Measurements from ENCODE around the gene PGK1. TPM values are rescaled to one million over a fixed set of nuclear protein-coding genes. Genes with fewer than 3 reads are reported as not detected.
A peak's percentile ranks its signal among the peaks of the same experiment; 100 is the strongest.

PGK1 gene
- total RNA-seq (377 and 392 TPM in 2 replicates), polyA plus RNA-seq (192 and 222 TPM in 2 replicates), polyA minus RNA-seq (231 and 294 TPM in 2 replicates), Bru-seq, nascent RNA (percentile 74 among the genes with signal in this experiment), BruChase-seq, experiment 1, labeled RNA remaining after a 6-hour chase (percentile 84 among the genes with signal in this experiment), BruChase-seq, experiment 2, labeled RNA remaining after a 2-hour chase (percentile 73 among the genes with signal in this experiment)
- polyA plus RNA-seq (2011; cell fraction: cytosol; rRNA removed) = 265 and 301 TPM in 2 replicates
- 185 and 275 TPM in 2 replicates for polyA plus RNA-seq (2011; cell fraction: nucleus; rRNA removed)
- 371 and 467 TPM in 2 replicates for polyA plus RNA-seq (2012)
- polyA minus RNA-seq (2011; cell fraction: cytosol; rRNA and poly(A)+ RNA removed) = 254 TPM
- polyA minus RNA-seq (2011; cell fraction: nucleus; rRNA and poly(A)+ RNA removed) = 41.9 and 62.8 TPM in 2 replicates
- long read RNA-seq, full-length matches to known transcripts = 1,572 of 1,640 reads
- long read RNA-seq, partial matches to known transcripts = 37 of 1,640 reads
- long read RNA-seq, other reads (novel, unspliced or antisense) = 31 of 1,640 reads

DNA sequence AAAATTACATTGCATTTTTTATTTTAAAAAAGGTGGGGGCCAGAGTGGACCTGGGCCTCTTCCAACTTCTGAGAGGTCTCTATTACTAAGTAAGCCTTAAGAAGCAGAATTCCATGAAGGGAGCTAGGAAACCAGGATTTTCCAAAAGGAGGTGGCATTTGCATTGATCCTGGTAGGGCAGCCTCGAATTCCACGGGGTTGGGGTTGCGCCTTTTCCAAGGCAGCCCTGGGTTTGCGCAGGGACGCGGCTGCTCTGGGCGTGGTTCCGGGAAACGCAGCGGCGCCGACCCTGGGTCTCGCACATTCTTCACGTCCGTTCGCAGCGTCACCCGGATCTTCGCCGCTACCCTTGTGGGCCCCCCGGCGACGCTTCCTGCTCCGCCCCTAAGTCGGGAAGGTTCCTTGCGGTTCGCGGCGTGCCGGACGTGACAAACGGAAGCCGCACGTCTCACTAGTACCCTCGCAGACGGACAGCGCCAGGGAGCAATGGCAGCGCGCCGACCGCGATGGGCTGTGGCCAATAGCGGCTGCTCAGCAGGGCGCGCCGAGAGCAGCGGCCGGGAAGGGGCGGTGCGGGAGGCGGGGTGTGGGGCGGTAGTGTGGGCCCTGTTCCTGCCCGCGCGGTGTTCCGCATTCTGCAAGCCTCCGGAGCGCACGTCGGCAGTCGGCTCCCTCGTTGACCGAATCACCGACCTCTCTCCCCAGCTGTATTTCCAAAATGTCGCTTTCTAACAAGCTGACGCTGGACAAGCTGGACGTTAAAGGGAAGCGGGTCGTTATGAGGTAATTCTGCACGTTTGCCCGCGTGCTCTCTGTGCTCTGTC is at the start of gene PGK1:
Gene PGK1, plus strand, starts transcription at position 626 of the 824 bp plus-strand sequence. Its CDS starts 93 bp downstream, at position 719.
- dilution Hi-C loops (cut with MboI; ENCODE audit: extremely low pct_ligation_motif_present, low sequenced_read_pairs) (no loop called here), intact Hi-C loops (cut with micrococcal nuclease) (loop anchor here (1.0 to 10.0 kb wide), 3 partner anchors 35 to 1019 kb away; partner anchors contain the start of genes COX7B and TAF9B)
- H3K9me3 ChIP-seq (replicated peaks; ENCODE audit: control insufficient read depth, insufficient read depth, low read length) = no peaks in the 10 kb centered on the region
- DNase-seq (ENCODE audit: low read depth, low spot score) = peak; percentile 97
- ChIA-PET POLR2A (no interaction called here), CTCF (no interaction called here)
- H3K27me3 ChIP-seq (ENCODE audit: control insufficient read depth in 2 of 2, insufficient read depth in 2 of 2, low read length in 2 of 2) = peaks cover 2 to 3% of the 10 kb centered on the region in 2 experiments
- peak within 1 kb of the TSS; percentile 94 for H3K27ac ChIP-seq (ENCODE audit: insufficient read depth, low read depth, low read length)
- FAIRE-seq = peak; percentile 85
- peaks cover 47% of the 10 kb centered on the region for H3K79me2 ChIP-seq (ENCODE audit: control insufficient read depth, insufficient read depth, low read length)
- H3K9ac ChIP-seq (replicated peaks; ENCODE audit: extremely low read depth, insufficient read depth, low read length) = peak within 1 kb of the TSS; percentile 99
- peaks cover 33% of the 10 kb centered on the region for H3K4me1 ChIP-seq (ENCODE audit: control insufficient read depth, extremely low read depth, insufficient read depth, low read length)
- TF ChIP-seq JUN (IDR thresholded peaks at IDR 0.05; ENCODE audit: borderline replicate concordance, insufficient read depth, insufficient read length, low read depth) (no peak), POLR2A (IDR thresholded peaks at IDR 0.05; ENCODE audit: low read depth, low read length) (peak; percentile 69), MAX (IDR thresholded peaks at IDR 0.05; ENCODE audit: insufficient read depth, insufficient read length) (no peak), CTCF (IDR thresholded peaks at IDR 0.05; ENCODE audit: extremely low read depth in 1 of 2, insufficient read depth in 1 of 2, low read depth in 1 of 2, low read length in 2 of 2) (no peak), FOS (IDR thresholded peaks at IDR 0.05; ENCODE audit: borderline replicate concordance, insufficient read depth, low read length) (peak; percentile 12), POLR2AphosphoS5 (IDR thresholded peaks at IDR 0.05; ENCODE audit: insufficient read depth, low read depth, low read length) (peak; percentile 57), EZH2 (IDR thresholded peaks at IDR 0.05; ENCODE audit: borderline replicate concordance, low read depth, low read length, severe bottlenecking) (no peak), MYC (IDR thresholded peaks at IDR 0.05; ENCODE audit: low read depth, low read length) (no peak), GATA2 (IDR thresholded peaks at IDR 0.05; ENCODE audit: insufficient read depth, insufficient read length, low read depth, low read length) (no peak)
- H3K36me3 ChIP-seq (ENCODE audit: control insufficient read depth in 2 of 2, extremely low read depth in 1 of 2, insufficient read depth in 2 of 2, low read length in 2 of 2) = no peaks in the 10 kb centered on the region
- H4K20me1 ChIP-seq (replicated peaks; ENCODE audit: control insufficient read depth, extremely low read depth, insufficient read depth, low read length) = peaks cover 13% of the 10 kb centered on the region
- no peaks in the 10 kb centered on the region for H3K9me1 ChIP-seq (replicated peaks; ENCODE audit: control insufficient read depth, extremely low read depth, insufficient read depth, low read length)
- no peak within 1 kb of the TSS for H2AFZ ChIP-seq (ENCODE audit: low read depth, low read length)
- peak within 1 kb of the TSS; percentile 92 for H3K4me2 ChIP-seq (ENCODE audit: insufficient read depth, low read length)
- peak within 1 kb of the TSS; percentile 33 to 96 (median 71) for H3K4me3 ChIP-seq (replicated peaks in 1 of 3; ENCODE audit: insufficient read depth in 1 of 3, low read depth in 1 of 3, low read length in 3 of 3)
- BruUV-seq (replicated peaks) = no TSS peak

Measured in endothelial cell of umbilical vein (primary cell).